Brain microvascular endothelial cell (primary cell): ENCODE results near the gene SEMA3F.

Source experiments
- DNase-seq: peaks from one replicate; pipeline ENCODE4 v3.0.0-alpha.2; 2020
- H3K27ac ChIP-seq: fragments of 250-450 bp; sonication (Bioruptor Pico); 2 replicates; pipeline ENCODE4 v1.5.1; 2020; ENCODE audit warnings: mild to moderate bottlenecking, moderate library complexity
- H3K27me3 ChIP-seq: fragments of 250-450 bp; sonication (Bioruptor Pico); replicated peaks from 2 replicates; pipeline ENCODE4 v1.5.1; 2020; ENCODE audit warnings: mild to moderate bottlenecking
- H3K36me3 ChIP-seq: fragments of 250-450 bp; sonication (Bioruptor Pico); replicated peaks from 2 replicates; pipeline ENCODE4 v1.5.1; 2020; ENCODE audit warnings: mild to moderate bottlenecking
- H3K4me3 ChIP-seq: 2 replicates; pipeline ENCODE4 v1.5.1; 2011; ENCODE audit warnings: low read depth, mild to moderate bottlenecking, control low read depth, low read length, moderate library complexity
- in situ Hi-C: cut with HindIII; loops from 2 replicates; pipeline ENCODE4 v1.10.0; 2017; ENCODE audit warnings: low sequenced_read_pairs, low pct_ligation_motif_present
- TF ChIP-seq, protein P1 (sequence below): IDR thresholded peaks from 2 replicates; pipeline ENCODE4 v1.5.1; 2011; ENCODE audit warnings: low read depth, mild to moderate bottlenecking, moderate library complexity, low read length, control low read depth, inconsistent platforms; ENCODE audit errors: missing control alignments

SEMA3F gene

DNA sequence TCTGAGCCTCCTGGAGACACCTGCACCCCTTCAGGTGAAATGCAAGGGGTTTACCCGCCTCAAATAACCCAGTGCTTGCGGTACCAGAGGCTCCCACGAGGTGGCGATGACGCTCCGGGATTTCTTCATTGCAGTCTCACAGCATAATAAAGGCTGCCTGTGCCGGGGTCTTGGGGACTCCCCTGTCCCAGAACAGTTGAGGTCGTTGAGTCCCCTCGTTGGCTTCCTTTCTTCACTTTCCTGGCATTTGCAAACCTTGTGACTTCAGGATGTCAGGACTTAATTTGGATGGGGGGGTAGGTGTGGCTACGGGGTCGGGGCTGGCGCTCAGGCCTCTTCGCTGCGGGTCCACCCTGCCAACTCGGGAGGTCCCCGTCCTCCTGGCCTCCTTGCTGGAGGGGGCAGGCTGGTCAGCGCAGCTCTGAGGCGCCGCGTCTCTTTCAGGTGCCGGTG lies 37.6 kb downstream of the SEMA3F start:
- DNase-seq, result peak; percentile 48
- no peak overlapping the region for H3K4me3 ChIP-seq
- no peak overlapping the region for H3K27ac ChIP-seq
- H3K36me3 ChIP-seq, result no peaks in the 10 kb centered on the region
- TF ChIP-seq, protein P1, sequence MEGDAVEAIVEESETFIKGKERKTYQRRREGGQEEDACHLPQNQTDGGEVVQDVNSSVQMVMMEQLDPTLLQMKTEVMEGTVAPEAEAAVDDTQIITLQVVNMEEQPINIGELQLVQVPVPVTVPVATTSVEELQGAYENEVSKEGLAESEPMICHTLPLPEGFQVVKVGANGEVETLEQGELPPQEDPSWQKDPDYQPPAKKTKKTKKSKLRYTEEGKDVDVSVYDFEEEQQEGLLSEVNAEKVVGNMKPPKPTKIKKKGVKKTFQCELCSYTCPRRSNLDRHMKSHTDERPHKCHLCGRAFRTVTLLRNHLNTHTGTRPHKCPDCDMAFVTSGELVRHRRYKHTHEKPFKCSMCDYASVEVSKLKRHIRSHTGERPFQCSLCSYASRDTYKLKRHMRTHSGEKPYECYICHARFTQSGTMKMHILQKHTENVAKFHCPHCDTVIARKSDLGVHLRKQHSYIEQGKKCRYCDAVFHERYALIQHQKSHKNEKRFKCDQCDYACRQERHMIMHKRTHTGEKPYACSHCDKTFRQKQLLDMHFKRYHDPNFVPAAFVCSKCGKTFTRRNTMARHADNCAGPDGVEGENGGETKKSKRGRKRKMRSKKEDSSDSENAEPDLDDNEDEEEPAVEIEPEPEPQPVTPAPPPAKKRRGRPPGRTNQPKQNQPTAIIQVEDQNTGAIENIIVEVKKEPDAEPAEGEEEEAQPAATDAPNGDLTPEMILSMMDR, result peak; percentile 94
- peaks cover 11% of the 10 kb centered on the region for H3K27me3 ChIP-seq
- in situ Hi-C loops, result no loop called here

DNA sequence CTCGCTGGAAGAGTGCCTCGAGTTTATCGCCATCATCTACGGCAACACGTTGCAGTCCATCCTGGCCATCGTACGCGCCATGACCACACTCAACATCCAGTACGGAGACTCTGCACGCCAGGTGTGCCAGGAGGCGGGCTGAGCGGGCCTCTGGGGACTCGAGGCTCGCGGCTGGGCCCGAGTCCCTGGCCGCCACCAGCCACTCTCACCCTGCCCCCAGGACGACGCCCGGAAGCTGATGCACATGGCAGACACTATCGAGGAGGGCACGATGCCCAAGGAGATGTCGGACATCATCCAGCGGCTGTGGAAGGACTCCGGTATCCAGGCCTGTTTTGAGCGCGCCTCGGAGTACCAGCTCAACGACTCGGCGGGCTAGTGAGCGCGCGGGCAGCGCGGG lies 38.2 kb downstream of the SEMA3F start:
- TF ChIP-seq, protein P1, result no peak
- H3K4me3 ChIP-seq, result no peak overlapping the region
- no peaks in the 10 kb centered on the region for H3K36me3 ChIP-seq
- H3K27me3 ChIP-seq, result peaks cover 11% of the 10 kb centered on the region
- no peak for DNase-seq
- in situ Hi-C loops, result no loop called here
- H3K27ac ChIP-seq, result no peak overlapping the region

DNA sequence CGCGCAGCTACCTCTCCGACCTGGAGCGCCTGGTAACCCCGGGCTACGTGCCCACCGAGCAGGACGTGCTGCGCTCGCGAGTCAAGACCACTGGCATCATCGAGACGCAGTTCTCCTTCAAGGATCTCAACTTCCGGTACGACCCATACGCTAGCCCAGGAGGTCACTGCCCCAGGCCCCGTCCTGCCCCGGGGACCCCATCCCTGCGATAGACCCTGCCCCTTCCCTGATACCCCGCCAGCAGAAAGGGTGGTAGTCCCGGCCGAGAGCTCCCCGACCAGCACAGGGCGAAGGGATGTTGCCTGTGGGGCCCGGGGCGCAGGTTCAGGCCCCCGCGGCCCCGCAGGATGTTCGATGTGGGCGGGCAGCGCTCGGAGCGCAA lies 38.6 kb downstream of the SEMA3F start:
- peaks cover 11% of the 10 kb centered on the region for H3K27me3 ChIP-seq
- no peak overlapping the region for H3K27ac ChIP-seq
- TF ChIP-seq, protein P1, result no peak
- in situ Hi-C loops, result no loop called here
- no peak for DNase-seq
- H3K36me3 ChIP-seq, result no peaks in the 10 kb centered on the region
- H3K4me3 ChIP-seq, result no peak overlapping the region

DNA sequence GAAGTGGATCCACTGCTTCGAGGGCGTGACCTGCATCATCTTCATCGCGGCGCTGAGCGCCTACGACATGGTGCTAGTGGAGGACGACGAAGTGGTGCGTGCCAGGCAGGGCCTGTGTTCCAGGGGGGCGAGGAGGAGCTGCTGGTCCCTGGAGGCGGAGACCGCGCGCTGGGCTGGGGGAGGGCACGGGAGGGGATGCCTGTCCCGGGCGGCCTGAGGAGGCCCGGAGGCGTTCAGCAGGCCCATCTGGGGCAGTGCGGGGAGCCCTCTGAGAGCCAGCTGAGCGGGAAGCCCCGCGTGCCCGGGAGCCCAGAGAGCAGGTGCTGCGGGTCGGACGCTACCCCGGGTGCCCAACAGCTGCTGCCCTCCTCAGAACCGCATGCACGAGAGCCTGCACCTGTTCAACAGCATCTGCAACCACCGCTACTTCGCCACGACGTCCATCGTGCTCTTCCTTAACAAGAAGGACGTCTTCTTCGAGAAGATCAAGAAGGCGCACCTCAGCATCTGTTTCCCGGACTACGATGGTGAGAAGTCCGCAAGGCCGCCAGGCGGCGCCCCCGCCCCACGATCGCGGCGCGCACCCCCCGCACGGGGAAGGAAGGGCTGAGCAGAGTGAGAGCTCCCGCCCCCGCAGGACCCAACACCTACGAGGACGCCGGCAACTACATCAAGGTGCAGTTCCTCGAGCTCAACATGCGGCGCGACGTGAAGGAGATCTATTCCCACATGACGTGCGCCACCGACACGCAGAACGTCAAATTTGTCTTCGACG lies 39.2 kb downstream of the SEMA3F start:
- in situ Hi-C loops, result no loop called here
- TF ChIP-seq, protein P1, result peak; percentile 72
- DNase-seq, result peak; percentile 18
- no peaks in the 10 kb centered on the region for H3K36me3 ChIP-seq
- no peak overlapping the region for H3K27ac ChIP-seq
- no peak overlapping the region for H3K4me3 ChIP-seq
- peaks cover 11% of the 10 kb centered on the region for H3K27me3 ChIP-seq

DNA sequence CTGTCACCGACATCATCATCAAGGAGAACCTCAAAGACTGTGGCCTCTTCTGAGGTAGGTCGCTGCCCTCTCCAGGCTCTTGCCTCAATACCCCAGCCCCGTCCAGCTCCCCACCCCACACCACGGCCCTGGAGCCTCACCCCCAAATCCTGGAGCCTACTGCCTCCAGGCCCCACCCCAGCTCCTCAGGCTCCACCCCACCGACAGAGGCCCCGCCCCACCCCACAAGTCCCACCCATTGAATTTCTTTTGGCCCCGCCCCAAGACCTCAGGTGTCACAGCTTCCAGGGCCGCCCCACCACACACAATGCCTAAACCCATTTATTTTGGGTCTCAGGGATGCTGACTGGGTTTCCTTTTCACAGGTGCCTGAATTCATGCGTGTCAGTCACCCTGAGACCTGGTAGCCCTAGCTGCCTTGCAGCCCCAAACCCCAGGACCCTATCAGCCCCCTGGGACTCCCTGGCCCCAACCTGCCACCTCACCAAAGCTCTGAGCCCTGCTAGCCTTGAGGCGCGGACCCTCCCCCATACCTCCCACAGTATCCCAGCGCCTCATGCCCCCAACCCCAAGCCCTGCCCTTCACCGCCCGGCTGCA lies 39.9 kb downstream of the SEMA3F start:
- Histone ChIP-seq H3K27me3 (peaks cover 11% of the 10 kb centered on the region), H3K36me3 (no peaks in the 10 kb centered on the region), H3K27ac (no peak overlapping the region), H3K4me3 (no peak overlapping the region)
- in situ Hi-C loops, result no loop called here
- TF ChIP-seq, protein P1, result no peak
- DNase-seq, result no peak
